GM23248 (cell line): Measurements from ENCODE around the gene HSH2D. TPM values are rescaled to one million over a fixed set of nuclear protein-coding genes. Genes with fewer than 3 reads are reported as not detected.
A peak's percentile ranks its signal among the peaks of the same experiment; 100 is the strongest.

Source experiments
- DNase-seq: peaks from one replicate; pipeline ENCODE4 v3.0.0-alpha.2; 2015
- H2AFZ ChIP-seq: fragments of 200-600 bp; sonication (generic); 2 replicates; pipeline ENCODE4 v1.6.1; 2016; ENCODE audit warnings: antibody characterized with exemption
- H3F3A ChIP-seq: fragments of 200-600 bp; sonication (generic); 2 replicates; pipeline ENCODE4 v1.6.1; 2016; ENCODE audit warnings: mild to moderate bottlenecking, antibody characterized with exemption, mixed run types; ENCODE audit not compliant: insufficient read depth
- H3K27ac ChIP-seq: fragments of 200-600 bp; sonication (generic); 2 replicates; pipeline ENCODE4 v1.5.1; 2016; ENCODE audit warnings: mild to moderate bottlenecking
- H3K27me3 ChIP-seq: fragments of 200-600 bp; sonication (generic); replicated peaks from 2 replicates; pipeline ENCODE4 v1.6.1; 2016; ENCODE audit warnings: mild to moderate bottlenecking; ENCODE audit not compliant: insufficient read depth
- H3K36me3 ChIP-seq: fragments of 200-600 bp; sonication (generic); 2 replicates; pipeline ENCODE4 v1.6.1; 2016; ENCODE audit warnings: low read depth, mild to moderate bottlenecking
- H3K4me1 ChIP-seq: fragments of 200-600 bp; sonication (generic); 2 replicates; pipeline ENCODE4 v1.6.1; 2016; ENCODE audit warnings: mild to moderate bottlenecking; ENCODE audit not compliant: insufficient read depth
- H3K4me2 ChIP-seq: fragments of 200-600 bp; sonication (generic); one replicate; pipeline ENCODE4 v1.6.1; 2016; ENCODE audit warnings: mild to moderate bottlenecking; ENCODE audit not compliant: unreplicated experiment
- H3K4me3 ChIP-seq: fragments of 200-600 bp; sonication (generic); 2 replicates; pipeline ENCODE4 v1.5.1; 2016; ENCODE audit warnings: mild to moderate bottlenecking
- H3K79me2 ChIP-seq: fragments of 200-600 bp; sonication (generic); 2 replicates; pipeline ENCODE4 v1.6.1; 2016; ENCODE audit warnings: mild to moderate bottlenecking; ENCODE audit not compliant: insufficient read depth
- H3K9ac ChIP-seq: fragments of 200-600 bp; sonication (generic); 2 replicates; pipeline ENCODE4 v1.6.1; 2016; ENCODE audit warnings: mild to moderate bottlenecking
- H3K9me2 ChIP-seq: fragments of 200-600 bp; sonication (generic); 2 replicates; pipeline ENCODE4 v1.6.1; 2016; ENCODE audit warnings: mixed run types, mild to moderate bottlenecking, moderate library complexity; ENCODE audit not compliant: insufficient read depth
- H3K9me3 ChIP-seq: fragments of 200-600 bp; sonication (generic); one replicate; pipeline ENCODE4 v1.6.1; 2017; ENCODE audit warnings: low read depth
- H4K20me1 ChIP-seq: fragments of 200-600 bp; sonication (generic); 2 replicates; pipeline ENCODE4 v1.6.0; 2016; ENCODE audit not compliant: insufficient read depth
- EZH2 ChIP-seq: fragments of 200-600 bp; sonication (generic); IDR thresholded peaks from 2 replicates; pipeline ENCODE4 v1.6.1; 2018; ENCODE audit warnings: antibody characterized with exemption, mild to moderate bottlenecking; ENCODE audit not compliant: insufficient read depth, poor library complexity, severe bottlenecking
- EZH2phosphoT487 ChIP-seq: fragments of 200-600 bp; sonication (generic); IDR thresholded peaks from 2 replicates; pipeline ENCODE4 v1.6.1; 2018; ENCODE audit warnings: antibody characterized with exemption, moderate library complexity, mild to moderate bottlenecking, low read depth; ENCODE audit not compliant: insufficient read depth
- WGBS, 2 experiments: methylation state at CpG; one replicate each; pipeline ENCODE4 v1.1.6; 2015 to 2017; ENCODE audit warnings: low lambda C conversion rate in 2 of 2, low coverage in 1 of 2; ENCODE audit errors: missing lambda C conversion rate in 2 of 2; 5-methylcytosine and 5-hydroxymethylcytosine counted together
- in situ Hi-C: fragments of 300-500 bp; cut with MboI; formaldehyde crosslinking; loops from 2 replicates; pipeline ENCODE4 v1.15.0; 2020
- polyA plus RNA-seq: library from polyadenylated mRNA; unstranded; fragments of >200 nt; fragmentation: Nextera tagmentation; extraction: Ambion mirVana; gene quantifications from 2 replicates; pipeline ENCODE4 v1.2.1, GENCODE V29; 2016
- total RNA-seq: library from RNA; depleted of rRNA; stranded (reverse); fragments of >200 nt; shearing (Covaris generic); gene quantifications from 2 replicates; pipeline ENCODE4 v1.2.3, GENCODE V29; 2014

HSH2D gene
- total and polyA plus RNA-seq, 2 experiments from 2014 or later = not detected

- Histone ChIP-seq H3K9me3 (no peaks in the 10 kb centered on the region), H3K36me3 (peaks cover 5% of the 10 kb centered on the region; the same call in 1 of the 2 replicates), H3K4me3 (no peak overlapping the region), H3K9me2 (no peaks in the 10 kb centered on the region), H2AFZ (no peak overlapping the region), H3K4me1 (peaks cover 35% of the 10 kb centered on the region), H4K20me1 (no peaks in the 10 kb centered on the region), H3K27me3 (no peaks in the 10 kb centered on the region), H3K27ac (no peak overlapping the region), H3K79me2 (peaks cover 65% of the 10 kb centered on the region), H3F3A (peaks cover 22% of the 10 kb centered on the region), H3K4me2 (peak overlapping the region; percentile 7), H3K9ac (no peak overlapping the region)
- WGBS, 2 experiments = 82 to 87% methylated on average over 19 to 20 of the region's 20 CpGs
- TF ChIP-seq EZH2phosphoT487 = no peak
- TF ChIP-seq EZH2 = no peak
- DNase-seq = peak; percentile 69
- in situ Hi-C loops = no loop called here
Observed at GRCh38 chr19:16200038-16201010, 56.8 kb downstream of the HSH2D start.

DNA sequence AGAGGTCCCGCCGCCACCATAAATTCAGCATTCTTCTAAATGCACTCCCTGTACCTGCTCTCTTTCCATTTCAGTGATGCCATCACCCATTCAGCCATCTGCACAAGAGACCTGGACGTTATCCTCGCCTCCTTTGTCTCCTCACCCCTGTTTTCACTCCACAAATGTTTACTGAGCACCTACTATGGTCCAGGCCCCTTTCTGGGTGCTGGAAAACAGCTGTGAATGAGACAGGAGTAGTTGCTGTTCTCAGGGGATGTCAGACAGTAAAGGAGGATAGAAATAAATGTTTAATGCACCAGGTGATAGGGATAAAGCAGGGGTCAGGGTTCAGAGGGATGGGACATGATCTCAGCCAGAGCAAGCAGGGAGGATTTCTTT lies 57.5 kb downstream of the HSH2D start:
- no peaks in the 10 kb centered on the region for H3K27me3 ChIP-seq
- in situ Hi-C loops = no loop called here
- no peak overlapping the region for H3K4me2 ChIP-seq
- 83 to 90% methylated on average over 4 of the region's 4 CpGs for WGBS, 2 experiments
- no peak overlapping the region for H2AFZ ChIP-seq
- no peaks in the 10 kb centered on the region for H4K20me1 ChIP-seq
- H3F3A ChIP-seq = peaks cover 15% of the 10 kb centered on the region
- H3K9me2 ChIP-seq = no peaks in the 10 kb centered on the region
- H3K9ac ChIP-seq = no peak overlapping the region
- H3K9me3 ChIP-seq = no peaks in the 10 kb centered on the region
- TF ChIP-seq EZH2 (no peak), EZH2phosphoT487 (no peak)
- H3K27ac ChIP-seq = no peak overlapping the region
- H3K4me3 ChIP-seq = no peak overlapping the region
- peaks cover 8% of the 10 kb centered on the region; the same call in 1 of the 2 replicates for H3K36me3 ChIP-seq
- DNase-seq = no peak
- H3K4me1 ChIP-seq = peaks cover 28% of the 10 kb centered on the region
- peaks cover 65% of the 10 kb centered on the region for H3K79me2 ChIP-seq

GRCh38 chr19:16202320-16203255 lies 59.1 kb downstream of the HSH2D start:
- Histone ChIP-seq H3K36me3 (peaks cover 8% of the 10 kb centered on the region; the same call in 1 of the 2 replicates), H3K79me2 (peaks cover 65% of the 10 kb centered on the region), H3K4me3 (no peak overlapping the region), H2AFZ (no peak overlapping the region), H3K9me2 (no peaks in the 10 kb centered on the region), H3K9ac (no peak overlapping the region), H3K4me2 (no peak overlapping the region), H3K4me1 (0 out of 2 replicates have a peak, but pooled peaks cover 18% of the 10 kb centered on the region), H3K27me3 (no peaks in the 10 kb centered on the region), H3K27ac (no peak overlapping the region), H3K9me3 (no peaks in the 10 kb centered on the region), H3F3A (no peaks in the 10 kb centered on the region), H4K20me1 (no peaks in the 10 kb centered on the region)
- TF ChIP-seq EZH2 = no peak
- TF ChIP-seq EZH2phosphoT487 = no peak
- in situ Hi-C loops = no loop called here
- WGBS, 2 experiments = 82 to 87% methylated on average over 22 of the region's 22 CpGs
- peak; percentile 49 for DNase-seq
